ENCODE measurements around the gene ERCC8. TPM values are rescaled to one million over a fixed set of nuclear protein-coding genes. Genes with fewer than 3 reads are reported as not detected.

ERCC8 gene
- total and polyA plus RNA-seq, 2 of the 13 experiments (the other 11 are each of a cell fraction or from before 2014, with no cell fraction given): 24.4 to 35.2 TPM

DNA sequence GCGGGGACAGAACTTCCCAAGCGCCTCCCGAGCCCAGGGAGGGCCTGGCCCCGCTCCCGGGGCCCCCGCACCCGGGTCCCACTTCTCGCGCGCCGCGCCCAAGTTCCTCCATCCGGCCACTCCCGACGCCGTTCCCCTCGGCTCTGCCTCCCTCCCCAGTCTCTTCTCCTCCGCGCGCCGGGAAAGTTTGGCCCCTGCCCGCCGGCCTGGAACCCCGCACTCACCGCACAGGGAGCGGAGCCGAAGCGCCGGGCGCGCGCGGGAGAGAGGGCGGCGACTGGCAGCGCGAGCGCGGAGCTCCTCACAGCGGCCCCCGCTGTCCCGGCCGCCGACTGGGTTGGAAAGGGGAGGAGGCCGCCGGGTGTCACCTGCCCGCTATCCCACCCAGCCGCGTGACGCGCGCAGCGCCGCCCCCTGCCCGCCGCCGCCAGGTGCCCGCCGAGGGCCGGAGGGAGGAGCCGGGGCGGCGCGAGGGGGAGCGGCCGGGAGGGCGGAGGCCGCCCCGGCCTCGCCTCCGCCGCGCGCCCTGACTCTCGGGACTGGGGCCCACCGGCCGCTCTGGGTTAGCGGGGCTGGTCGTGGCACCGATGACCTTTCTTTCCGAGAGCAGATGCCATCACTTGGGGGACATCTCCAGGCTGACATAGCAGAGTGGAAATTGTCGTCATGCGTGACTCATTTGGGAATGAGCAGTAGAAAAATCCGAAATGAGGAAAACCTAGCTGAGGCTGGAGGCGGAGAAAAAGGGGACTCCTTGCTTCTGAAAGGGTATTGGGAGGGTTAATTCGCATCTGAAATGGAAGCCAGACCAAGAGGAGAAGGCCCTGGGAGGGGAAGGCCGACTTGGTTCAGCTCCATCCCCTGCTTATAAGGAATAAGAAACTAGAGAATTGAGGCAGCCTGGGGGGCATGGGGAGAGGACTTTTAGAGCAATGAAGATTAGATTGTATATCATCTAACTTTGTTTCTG, 100.6 kb downstream of the ERCC8 start, which contains the start of gene ELOVL7 (continued):
- TF ChIP-seq, protein P1, sequence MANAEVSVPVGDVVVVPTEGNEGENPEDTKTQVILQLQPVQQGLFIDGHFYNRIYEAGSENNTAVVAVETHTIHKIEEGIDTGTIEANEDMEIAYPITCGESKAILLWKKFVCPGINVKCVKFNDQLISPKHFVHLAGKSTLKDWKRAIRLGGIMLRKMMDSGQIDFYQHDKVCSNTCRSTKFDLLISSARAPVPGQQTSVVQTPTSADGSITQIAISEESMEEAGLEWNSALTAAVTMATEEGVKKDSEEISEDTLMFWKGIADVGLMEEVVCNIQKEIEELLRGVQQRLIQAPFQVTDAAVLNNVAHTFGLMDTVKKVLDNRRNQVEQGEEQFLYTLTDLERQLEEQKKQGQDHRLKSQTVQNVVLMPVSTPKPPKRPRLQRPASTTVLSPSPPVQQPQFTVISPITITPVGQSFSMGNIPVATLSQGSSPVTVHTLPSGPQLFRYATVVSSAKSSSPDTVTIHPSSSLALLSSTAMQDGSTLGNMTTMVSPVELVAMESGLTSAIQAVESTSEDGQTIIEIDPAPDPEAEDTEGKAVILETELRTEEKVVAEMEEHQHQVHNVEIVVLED (CRISPR knock-in tag; IDR thresholded peaks at IDR 0.05; ENCODE audit: borderline replicate concordance): 0 out of 2 replicates have a peak, but pooled peaks have one; percentile 29
- TF ChIP-seq ZNF510 (CRISPR knock-in tag; IDR thresholded peaks at IDR 0.05; ENCODE audit: low read depth): 0 out of 2 replicates have a peak, but pooled peaks have one; percentile 50
- TF ChIP-seq ZMYM4 (CRISPR knock-in tag; IDR thresholded peaks at IDR 0.05): peak; percentile 83
- no peak for TF ChIP-seq ZNF768 (CRISPR knock-in tag; IDR thresholded peaks at IDR 0.05)
- TF ChIP-seq, protein P2, sequence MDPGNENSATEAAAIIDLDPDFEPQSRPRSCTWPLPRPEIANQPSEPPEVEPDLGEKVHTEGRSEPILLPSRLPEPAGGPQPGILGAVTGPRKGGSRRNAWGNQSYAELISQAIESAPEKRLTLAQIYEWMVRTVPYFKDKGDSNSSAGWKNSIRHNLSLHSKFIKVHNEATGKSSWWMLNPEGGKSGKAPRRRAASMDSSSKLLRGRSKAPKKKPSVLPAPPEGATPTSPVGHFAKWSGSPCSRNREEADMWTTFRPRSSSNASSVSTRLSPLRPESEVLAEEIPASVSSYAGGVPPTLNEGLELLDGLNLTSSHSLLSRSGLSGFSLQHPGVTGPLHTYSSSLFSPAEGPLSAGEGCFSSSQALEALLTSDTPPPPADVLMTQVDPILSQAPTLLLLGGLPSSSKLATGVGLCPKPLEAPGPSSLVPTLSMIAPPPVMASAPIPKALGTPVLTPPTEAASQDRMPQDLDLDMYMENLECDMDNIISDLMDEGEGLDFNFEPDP (CRISPR knock-in tag; conservative IDR thresholded peaks at IDR 0.05): no peak
- no peak for TF ChIP-seq JARID2 (CRISPR knock-in tag; IDR thresholded peaks at IDR 0.05; ENCODE audit: insufficient replicate concordance)
- peak; percentile 22; the same call in 1 of the 2 replicates for TF ChIP-seq RXRA (CRISPR knock-in tag; IDR thresholded peaks at IDR 0.05)
- no peak for TF ChIP-seq HMGA1 (CRISPR knock-in tag; conservative IDR thresholded peaks at IDR 0.05)
- 0 out of 2 replicates have a peak, but pooled peaks have one; percentile 12 for TF ChIP-seq ZNF331 (CRISPR knock-in tag; IDR thresholded peaks at IDR 0.05)
- TF ChIP-seq ZC3H4 (CRISPR knock-in tag; IDR thresholded peaks at IDR 0.05; ENCODE audit: borderline replicate concordance): no peak
- no peak for TF ChIP-seq STAT5B (CRISPR knock-in tag; IDR thresholded peaks at IDR 0.05)
- TF ChIP-seq, protein P3, sequence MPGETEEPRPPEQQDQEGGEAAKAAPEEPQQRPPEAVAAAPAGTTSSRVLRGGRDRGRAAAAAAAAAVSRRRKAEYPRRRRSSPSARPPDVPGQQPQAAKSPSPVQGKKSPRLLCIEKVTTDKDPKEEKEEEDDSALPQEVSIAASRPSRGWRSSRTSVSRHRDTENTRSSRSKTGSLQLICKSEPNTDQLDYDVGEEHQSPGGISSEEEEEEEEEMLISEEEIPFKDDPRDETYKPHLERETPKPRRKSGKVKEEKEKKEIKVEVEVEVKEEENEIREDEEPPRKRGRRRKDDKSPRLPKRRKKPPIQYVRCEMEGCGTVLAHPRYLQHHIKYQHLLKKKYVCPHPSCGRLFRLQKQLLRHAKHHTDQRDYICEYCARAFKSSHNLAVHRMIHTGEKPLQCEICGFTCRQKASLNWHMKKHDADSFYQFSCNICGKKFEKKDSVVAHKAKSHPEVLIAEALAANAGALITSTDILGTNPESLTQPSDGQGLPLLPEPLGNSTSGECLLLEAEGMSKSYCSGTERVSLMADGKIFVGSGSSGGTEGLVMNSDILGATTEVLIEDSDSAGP (CRISPR knock-in tag; IDR thresholded peaks at IDR 0.05; ENCODE audit: borderline replicate concordance): peak; percentile 67; the same call in 1 of the 2 replicates
- TF ChIP-seq, protein P4, sequence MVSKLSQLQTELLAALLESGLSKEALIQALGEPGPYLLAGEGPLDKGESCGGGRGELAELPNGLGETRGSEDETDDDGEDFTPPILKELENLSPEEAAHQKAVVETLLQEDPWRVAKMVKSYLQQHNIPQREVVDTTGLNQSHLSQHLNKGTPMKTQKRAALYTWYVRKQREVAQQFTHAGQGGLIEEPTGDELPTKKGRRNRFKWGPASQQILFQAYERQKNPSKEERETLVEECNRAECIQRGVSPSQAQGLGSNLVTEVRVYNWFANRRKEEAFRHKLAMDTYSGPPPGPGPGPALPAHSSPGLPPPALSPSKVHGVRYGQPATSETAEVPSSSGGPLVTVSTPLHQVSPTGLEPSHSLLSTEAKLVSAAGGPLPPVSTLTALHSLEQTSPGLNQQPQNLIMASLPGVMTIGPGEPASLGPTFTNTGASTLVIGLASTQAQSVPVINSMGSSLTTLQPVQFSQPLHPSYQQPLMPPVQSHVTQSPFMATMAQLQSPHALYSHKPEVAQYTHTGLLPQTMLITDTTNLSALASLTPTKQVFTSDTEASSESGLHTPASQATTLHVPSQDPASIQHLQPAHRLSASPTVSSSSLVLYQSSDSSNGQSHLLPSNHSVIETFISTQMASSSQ (IDR thresholded peaks at IDR 0.05; ENCODE audit: low read depth): no peak
- TF ChIP-seq, protein P4 (CRISPR knock-in tag; IDR thresholded peaks at IDR 0.05; ENCODE audit: borderline replicate concordance): peak; percentile 48; the same call in 1 of the 2 replicates
- TF ChIP-seq, protein P5, sequence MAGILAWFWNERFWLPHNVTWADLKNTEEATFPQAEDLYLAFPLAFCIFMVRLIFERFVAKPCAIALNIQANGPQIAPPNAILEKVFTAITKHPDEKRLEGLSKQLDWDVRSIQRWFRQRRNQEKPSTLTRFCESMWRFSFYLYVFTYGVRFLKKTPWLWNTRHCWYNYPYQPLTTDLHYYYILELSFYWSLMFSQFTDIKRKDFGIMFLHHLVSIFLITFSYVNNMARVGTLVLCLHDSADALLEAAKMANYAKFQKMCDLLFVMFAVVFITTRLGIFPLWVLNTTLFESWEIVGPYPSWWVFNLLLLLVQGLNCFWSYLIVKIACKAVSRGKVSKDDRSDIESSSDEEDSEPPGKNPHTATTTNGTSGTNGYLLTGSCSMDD (CRISPR knock-in tag; IDR thresholded peaks at IDR 0.05): no peak
- TF ChIP-seq NCOA1 (CRISPR knock-in tag; IDR thresholded peaks at IDR 0.05): 0 out of 2 replicates have a peak, but pooled peaks have one; percentile 32
- peak; percentile 77 for TF ChIP-seq RBFOX2 (IDR thresholded peaks at IDR 0.05; ENCODE audit: low read depth, low read length)
- TF ChIP-seq ZNF282 (IDR thresholded peaks at IDR 0.05; ENCODE audit: partially characterized antibody): no peak
